HG03442 (cell line): ENCODE results near the gene TMEM89.

ENCODE experiments used
- ATAC-seq: cut with Tn5 transposase; IDR thresholded peaks from one replicate; pipeline ENCODE4 v1.9.1; 2021; ENCODE audit warnings: mild to moderate bottlenecking, moderate library complexity; ENCODE audit not compliant: unreplicated experiment

Gene TMEM89

GRCh38 chr3:48621461-48621869 is at the start of gene TMEM89:
Gene TMEM89, minus strand, starts transcription at chr3:48621769. Its CDS starts 13 bp downstream, at chr3:48621756.
- no peak for ATAC-seq

- ATAC-seq, result no peak
Observed at GRCh38 chr3:48664929-48665328, 43.4 kb upstream of the TMEM89 start.

- no peak for ATAC-seq
Observed at GRCh38 chr3:48664313-48664644, 42.7 kb upstream of the TMEM89 start.

- ATAC-seq, result peak; percentile 75
Observed at GRCh38 chr3:48663489-48664312, 42.1 kb upstream of the TMEM89 start.

- ATAC-seq, result no peak
Observed at GRCh38 chr3:48662753-48663488, 41.4 kb upstream of the TMEM89 start, which contains the start of gene CELSR3. Gene CELSR3, minus strand, starts transcription at chr3:48662886. Its CDS starts 252 bp downstream, at chr3:48662634.

- no peak for ATAC-seq
Observed at GRCh38 chr3:48662145-48662752, 40.7 kb upstream of the TMEM89 start.

GRCh38 chr3:48661501-48662144 is 40.1 kb upstream of the TMEM89 start:
- no peak for ATAC-seq

- no peak for ATAC-seq
Observed at GRCh38 chr3:48660800-48661400, 39.3 kb upstream of the TMEM89 start.

GRCh38 chr3:48656841-48657281 is 35.3 kb upstream of the TMEM89 start:
- no peak for ATAC-seq

GRCh38 chr3:48656061-48656840 is 34.7 kb upstream of the TMEM89 start:
- peak; percentile 49 for ATAC-seq

GRCh38 chr3:48655606-48656005 is 34.0 kb upstream of the TMEM89 start:
- no peak for ATAC-seq

- ATAC-seq, result no peak
Observed at GRCh38 chr3:48655063-48655462, 33.5 kb upstream of the TMEM89 start.

- ATAC-seq, result no peak
Observed at GRCh38 chr3:48652923-48653715, 31.6 kb upstream of the TMEM89 start.

- no peak for ATAC-seq
Observed at GRCh38 chr3:48651771-48652170, 30.2 kb upstream of the TMEM89 start.

- no peak for ATAC-seq
Observed at GRCh38 chr3:48650723-48651122, 29.2 kb upstream of the TMEM89 start.

- ATAC-seq, result no peak
Observed at GRCh38 chr3:48648188-48648850, 26.8 kb upstream of the TMEM89 start.

- no peak for ATAC-seq
Observed at GRCh38 chr3:48647714-48648113, 26.1 kb upstream of the TMEM89 start.

- ATAC-seq, result no peak
Observed at GRCh38 chr3:48644898-48645760, 23.6 kb upstream of the TMEM89 start.
